Measurements from ENCODE around the gene PRRG3. TPM values are rescaled to one million over a fixed set of nuclear protein-coding genes. Genes with fewer than 3 reads are reported as not detected.

Gene PRRG3
- total RNA-seq, 2 donors from 2014 or later: 0.68 to 1.2 TPM

GRCh38 chrX:151726751-151727150 is 31.5 kb downstream of the PRRG3 start:
- Histone ChIP-seq H3K27ac (no peak overlapping the region), H3K27me3 (replicated peaks; ENCODE audit: insufficient read depth) (no peaks in the 10 kb centered on the region), H3K4me3 (no peak overlapping the region), H3K9me3 (no peaks in the 10 kb centered on the region), H3K36me3 (no peaks in the 10 kb centered on the region), H3K4me1 (replicated peaks) (no peaks in the 10 kb centered on the region)
- intact Hi-C loops (cut with DNase I): no loop called here
- 92% methylated on average over 2 of the region's 5 CpGs for WGBS
- no peak for DNase-seq (ENCODE audit: low spot score)
- TF ChIP-seq POLR2A (IDR thresholded peaks at IDR 0.05) (no peak), CTCF (IDR thresholded peaks at IDR 0.05) (no peak), POLR2AphosphoS5 (IDR thresholded peaks at IDR 0.05) (no peak)

GRCh38 chrX:151727346-151727745 is 32.1 kb downstream of the PRRG3 start:
- Histone ChIP-seq H3K27ac (no peak overlapping the region), H3K27me3 (replicated peaks; ENCODE audit: insufficient read depth) (no peaks in the 10 kb centered on the region), H3K4me3 (no peak overlapping the region), H3K36me3 (no peaks in the 10 kb centered on the region), H3K9me3 (no peaks in the 10 kb centered on the region), H3K4me1 (replicated peaks) (no peaks in the 10 kb centered on the region)
- intact Hi-C loops (cut with DNase I): no loop called here
- no peak for DNase-seq (ENCODE audit: low spot score)
- TF ChIP-seq POLR2A (IDR thresholded peaks at IDR 0.05) (no peak), POLR2AphosphoS5 (IDR thresholded peaks at IDR 0.05) (no peak), CTCF (IDR thresholded peaks at IDR 0.05) (no peak)
- WGBS: 96% methylated on average over 4 of the region's 4 CpGs

GRCh38 chrX:151729056-151729725 is 33.9 kb downstream of the PRRG3 start:
- Histone ChIP-seq H3K4me1 (replicated peaks) (no peaks in the 10 kb centered on the region), H3K4me3 (no peak overlapping the region), H3K27ac (no peak overlapping the region), H3K27me3 (replicated peaks; ENCODE audit: insufficient read depth) (no peaks in the 10 kb centered on the region), H3K36me3 (no peaks in the 10 kb centered on the region), H3K9me3 (no peaks in the 10 kb centered on the region)
- TF ChIP-seq CTCF (IDR thresholded peaks at IDR 0.05): no peak
- no peak for TF ChIP-seq POLR2AphosphoS5 (IDR thresholded peaks at IDR 0.05)
- no peak for TF ChIP-seq POLR2A (IDR thresholded peaks at IDR 0.05)
- 100% methylated on average over 2 of the region's 4 CpGs for WGBS
- no peak for DNase-seq (ENCODE audit: low spot score)
- intact Hi-C loops (cut with DNase I): no loop called here

GRCh38 chrX:151734446-151734845 is 39.2 kb downstream of the PRRG3 start, which contains the start of gene CNGA2:
TSS of gene CNGA2 (plus strand) at chrX:151734746. CDS start at chrX:151738484, 3,738 bp downstream.
- Histone ChIP-seq H3K9me3 (no peaks in the 10 kb centered on the region), H3K27ac (no peak within 1 kb of the TSS), H3K27me3 (replicated peaks; ENCODE audit: insufficient read depth) (no peaks in the 10 kb centered on the region), H3K36me3 (no peaks in the 10 kb centered on the region), H3K4me3 (no peak within 1 kb of the TSS), H3K4me1 (replicated peaks) (no peaks in the 10 kb centered on the region)
- TF ChIP-seq CTCF (IDR thresholded peaks at IDR 0.05) (no peak), POLR2AphosphoS5 (IDR thresholded peaks at IDR 0.05) (no peak), POLR2A (IDR thresholded peaks at IDR 0.05) (no peak)
- no peak for DNase-seq (ENCODE audit: low spot score)
- WGBS: 90% methylated on average over 4 of the region's 4 CpGs
- intact Hi-C loops (cut with DNase I): no loop called here

- TF ChIP-seq POLR2A (IDR thresholded peaks at IDR 0.05) (no peak), POLR2AphosphoS5 (IDR thresholded peaks at IDR 0.05) (no peak), CTCF (IDR thresholded peaks at IDR 0.05) (no peak)
- Histone ChIP-seq H3K4me3 (no peak overlapping the region), H3K9me3 (no peaks in the 10 kb centered on the region), H3K36me3 (no peaks in the 10 kb centered on the region), H3K4me1 (replicated peaks) (no peaks in the 10 kb centered on the region), H3K27ac (no peak overlapping the region), H3K27me3 (replicated peaks; ENCODE audit: insufficient read depth) (no peaks in the 10 kb centered on the region)
- WGBS: 93% methylated on average over 2 of the region's 2 CpGs
- DNase-seq (ENCODE audit: low spot score): no peak
- intact Hi-C loops (cut with DNase I): no loop called here
These were observed 40.0 kb downstream of the PRRG3 start for GRCh38 chrX:151735219-151735618.

Data from prostate gland (tissue), 2 donors.